HG02885 (cell line): ENCODE results near the gene SLC17A7.

Source experiments
- ATAC-seq: cut with Tn5 transposase; IDR thresholded peaks from one replicate; pipeline ENCODE4 v1.9.1; 2021; ENCODE audit warnings: mild to moderate bottlenecking; ENCODE audit not compliant: unreplicated experiment, poor library complexity

Gene SLC17A7

DNA sequence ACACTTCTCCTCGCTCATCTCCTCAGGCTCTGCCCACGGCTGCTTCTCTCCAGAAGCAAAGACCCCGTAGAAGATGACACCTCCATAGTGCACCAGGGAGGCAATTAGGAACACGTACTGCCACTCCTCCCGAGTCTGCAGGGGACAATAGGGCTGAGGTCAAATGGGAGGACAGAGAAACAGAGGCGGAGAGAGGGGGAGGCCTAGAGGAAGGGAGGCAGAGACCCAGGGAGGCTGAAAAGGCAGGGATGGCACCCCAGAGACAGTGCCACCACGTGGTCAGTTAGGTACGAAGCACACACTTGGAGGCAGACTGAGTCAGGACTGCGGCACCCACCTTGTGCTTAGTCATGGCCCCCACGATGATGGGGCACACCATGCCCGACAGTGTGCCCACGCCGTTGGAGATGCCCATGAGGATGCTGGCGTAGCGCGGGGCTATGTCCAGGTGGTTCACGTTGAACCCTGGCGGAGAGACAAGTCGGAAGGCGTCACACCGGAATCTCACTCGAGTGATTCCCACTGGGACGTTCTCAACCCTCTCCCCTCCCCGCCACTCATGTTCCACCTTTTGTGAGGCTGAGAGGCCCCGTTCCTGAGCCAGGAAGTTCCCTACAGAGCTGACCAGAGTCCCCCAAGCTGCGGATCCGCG is 10.5 kb downstream of the SLC17A7 start:
- ATAC-seq, result no peak

DNA sequence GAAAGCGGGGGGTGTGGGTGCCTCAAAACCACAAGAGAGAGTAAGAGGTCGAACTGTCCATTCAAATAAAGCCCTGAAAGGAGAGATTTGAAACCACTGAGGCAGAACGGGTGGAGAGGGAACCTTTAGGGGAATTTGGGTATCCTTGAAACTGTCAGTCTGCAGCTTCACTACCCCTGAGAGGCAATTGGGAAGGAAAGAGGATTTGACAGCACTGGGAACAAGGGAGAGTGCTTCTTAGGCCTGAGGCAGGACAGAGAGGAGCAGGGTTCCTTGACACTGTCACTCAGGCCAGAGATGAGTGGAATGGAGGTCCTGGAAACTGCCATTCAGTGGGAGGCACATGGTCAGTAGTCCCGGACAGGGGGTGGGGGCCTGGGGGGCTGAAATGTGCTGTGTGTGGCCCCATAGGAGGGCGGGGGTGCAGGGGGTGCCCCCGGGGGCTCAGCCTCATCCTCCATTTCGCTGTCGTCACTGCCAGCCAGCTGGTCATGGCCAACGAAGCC is 11.1 kb downstream of the SLC17A7 start:
- ATAC-seq, result no peak

DNA sequence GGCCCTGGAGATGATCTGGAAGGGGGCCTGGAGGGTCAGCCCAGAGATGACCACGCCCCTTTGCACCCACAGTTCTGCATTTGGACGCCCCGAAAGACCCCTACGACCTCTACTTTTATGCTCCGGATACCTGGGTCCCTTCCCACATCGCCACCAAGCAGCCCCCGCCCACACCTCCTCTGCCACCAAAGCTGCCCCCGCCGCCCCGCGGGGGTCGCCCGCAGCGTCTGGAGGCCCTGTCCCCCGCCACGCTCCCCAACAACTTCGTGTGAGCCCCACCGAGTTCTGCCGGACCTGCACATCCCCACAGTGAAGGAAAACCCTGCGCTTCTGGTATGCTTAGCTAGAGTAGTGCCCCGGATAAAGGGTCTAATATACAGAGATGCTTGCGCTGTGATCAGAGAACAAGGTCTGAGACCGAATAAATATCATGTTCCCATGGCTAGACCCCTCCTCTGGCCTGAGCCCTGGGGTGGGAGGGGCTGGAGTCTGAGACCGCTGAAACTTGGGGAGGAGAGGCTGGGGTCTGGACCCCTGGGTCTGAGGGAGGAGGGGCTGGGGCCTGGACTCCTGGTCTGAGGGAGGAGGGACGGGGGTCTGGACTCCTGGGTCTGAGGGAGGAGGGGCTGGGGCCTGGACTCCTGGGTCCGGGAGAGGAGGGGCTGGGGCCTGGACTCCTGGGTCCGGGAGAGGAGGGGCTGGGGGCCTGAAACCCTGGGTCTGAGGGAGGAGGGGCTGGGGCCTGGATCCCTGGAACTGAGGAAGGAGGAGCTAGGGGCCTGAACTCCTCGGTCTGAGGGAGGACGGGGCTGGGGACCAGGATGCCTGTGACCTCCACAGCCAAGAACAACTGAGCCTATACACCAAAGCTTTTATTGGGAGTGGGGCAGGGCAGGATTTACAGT is 12.5 kb downstream of the SLC17A7 start:
- ATAC-seq, result no peak

DNA sequence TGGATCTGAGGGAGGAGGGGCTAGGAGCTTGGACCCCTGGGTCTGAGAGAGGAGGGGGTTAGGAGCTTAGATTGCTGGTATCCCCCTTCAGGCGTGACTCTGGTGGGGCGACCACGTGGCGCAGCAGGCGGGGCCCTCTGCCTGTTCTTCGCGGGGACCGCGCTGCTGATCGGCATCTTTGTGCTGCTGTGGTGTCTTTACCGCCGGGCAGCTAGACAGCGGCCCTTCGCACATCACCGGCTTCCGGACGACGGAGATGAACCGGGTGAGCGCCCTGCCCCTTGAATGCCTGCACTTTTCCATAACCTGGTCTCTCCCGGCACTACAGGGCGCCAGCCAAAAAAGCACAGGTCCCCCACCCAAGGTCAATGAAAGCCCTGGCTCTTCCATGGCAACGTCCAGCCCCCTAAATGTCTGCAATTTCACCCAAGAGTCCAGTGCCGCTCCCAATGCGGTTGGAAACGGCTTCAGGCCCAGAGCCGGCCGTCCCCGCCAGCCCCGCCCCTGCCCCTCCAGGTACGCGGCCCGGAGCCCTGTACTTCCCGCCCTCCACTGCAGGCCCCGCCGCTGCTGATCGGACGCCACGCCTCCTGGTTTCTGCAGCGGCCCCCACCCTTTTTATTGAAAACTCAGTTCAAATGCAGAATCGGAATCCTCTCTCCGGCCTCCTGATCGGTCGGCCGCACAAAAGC is 13.3 kb downstream of the SLC17A7 start:
- ATAC-seq, result no peak

DNA sequence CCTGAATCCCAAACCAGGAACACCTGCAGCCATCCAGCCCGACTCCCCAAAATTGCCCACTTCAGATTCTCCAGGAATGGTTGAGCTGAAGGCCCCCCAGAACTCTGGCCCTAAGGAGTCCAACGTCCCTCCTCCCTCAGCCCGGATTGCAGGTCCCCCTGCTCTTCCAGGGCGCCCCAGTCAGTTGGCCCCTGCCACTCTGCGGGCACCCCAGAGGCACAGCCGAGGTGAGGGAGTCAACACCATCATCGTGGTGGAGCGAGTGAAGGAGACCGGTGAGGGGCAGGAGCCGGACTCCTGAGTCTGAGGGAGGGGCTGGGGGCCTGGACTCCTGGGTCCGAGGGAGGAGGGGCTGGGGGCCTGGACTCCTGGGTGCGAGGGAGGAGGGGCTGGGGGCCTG is 14.0 kb downstream of the SLC17A7 start:
- no peak for ATAC-seq

DNA sequence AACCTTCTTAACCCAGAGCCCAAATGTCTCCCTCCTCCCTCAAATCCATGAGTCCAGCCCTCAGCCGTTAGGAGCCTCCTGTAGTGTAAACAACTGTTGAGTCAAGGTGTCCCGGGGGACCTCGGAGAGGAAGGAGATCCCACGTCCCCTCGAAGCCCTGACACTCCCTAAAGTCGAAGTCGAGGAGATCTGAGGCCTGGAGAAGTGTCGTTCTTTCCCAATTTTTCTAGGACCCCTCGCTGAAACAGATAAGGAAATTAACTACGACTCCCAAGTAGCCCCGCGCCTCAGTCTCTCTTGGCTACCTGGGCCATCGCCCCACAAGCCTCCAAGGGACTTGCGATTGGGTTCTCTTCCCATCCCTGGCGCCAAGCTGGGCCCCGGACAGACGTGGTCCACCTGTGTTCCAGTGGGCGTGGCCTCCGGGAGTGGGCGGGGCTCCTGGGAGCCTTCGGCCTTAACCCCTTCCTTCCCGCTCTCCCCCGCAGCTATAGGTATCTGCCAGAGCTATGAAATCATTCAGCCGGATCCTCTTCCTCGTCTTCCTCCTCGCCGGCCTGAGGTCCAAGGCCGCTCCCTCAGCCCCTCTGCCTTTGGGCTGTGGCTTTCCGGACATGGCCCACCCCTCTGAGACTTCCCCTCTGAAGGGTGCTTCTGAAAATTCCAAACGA is 15.3 kb downstream of the SLC17A7 start:
- ATAC-seq, result no peak

DNA sequence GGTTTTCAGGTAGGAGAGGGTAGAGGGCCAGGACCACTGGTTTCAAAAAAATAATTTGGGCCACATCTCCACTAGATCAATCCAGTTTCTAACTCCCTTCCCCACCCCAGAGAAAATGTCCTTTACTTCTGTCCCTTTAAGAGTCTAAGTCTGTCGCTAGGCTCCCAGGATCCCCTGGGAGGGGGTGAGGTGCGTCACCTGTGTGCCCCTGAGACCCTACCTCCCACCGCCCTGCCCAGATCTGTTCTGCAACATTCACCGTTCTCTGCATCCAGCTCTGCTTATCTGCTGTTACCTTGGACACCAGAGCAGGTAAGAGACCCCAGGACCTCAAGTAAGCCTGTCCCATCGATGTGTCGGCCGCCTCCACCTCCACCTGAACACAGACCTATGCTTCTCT is 16.1 kb downstream of the SLC17A7 start, which contains the start of gene GFY:
TSS of gene GFY (plus strand) at position 211 of the 400 bp plus-strand sequence. CDS start 1,043 bp downstream, outside the sequence.
- no peak for ATAC-seq

DNA sequence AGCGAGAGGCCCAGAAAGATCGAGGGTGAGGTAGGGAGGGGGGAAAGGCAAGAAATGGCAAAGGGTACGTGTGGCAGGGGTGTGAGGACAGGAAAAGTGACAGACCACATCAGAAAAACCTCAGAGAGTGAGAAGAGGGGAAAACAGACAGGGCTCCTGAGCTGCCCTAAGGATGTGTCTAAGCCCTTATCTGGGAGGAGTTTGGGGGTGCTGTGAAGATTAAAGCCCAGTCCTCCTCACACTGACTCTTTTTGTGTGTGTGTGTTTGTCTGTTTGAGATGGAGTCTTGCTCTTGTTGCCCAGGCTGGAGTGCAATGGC is 17.4 kb downstream of the SLC17A7 start:
- ATAC-seq, result no peak

DNA sequence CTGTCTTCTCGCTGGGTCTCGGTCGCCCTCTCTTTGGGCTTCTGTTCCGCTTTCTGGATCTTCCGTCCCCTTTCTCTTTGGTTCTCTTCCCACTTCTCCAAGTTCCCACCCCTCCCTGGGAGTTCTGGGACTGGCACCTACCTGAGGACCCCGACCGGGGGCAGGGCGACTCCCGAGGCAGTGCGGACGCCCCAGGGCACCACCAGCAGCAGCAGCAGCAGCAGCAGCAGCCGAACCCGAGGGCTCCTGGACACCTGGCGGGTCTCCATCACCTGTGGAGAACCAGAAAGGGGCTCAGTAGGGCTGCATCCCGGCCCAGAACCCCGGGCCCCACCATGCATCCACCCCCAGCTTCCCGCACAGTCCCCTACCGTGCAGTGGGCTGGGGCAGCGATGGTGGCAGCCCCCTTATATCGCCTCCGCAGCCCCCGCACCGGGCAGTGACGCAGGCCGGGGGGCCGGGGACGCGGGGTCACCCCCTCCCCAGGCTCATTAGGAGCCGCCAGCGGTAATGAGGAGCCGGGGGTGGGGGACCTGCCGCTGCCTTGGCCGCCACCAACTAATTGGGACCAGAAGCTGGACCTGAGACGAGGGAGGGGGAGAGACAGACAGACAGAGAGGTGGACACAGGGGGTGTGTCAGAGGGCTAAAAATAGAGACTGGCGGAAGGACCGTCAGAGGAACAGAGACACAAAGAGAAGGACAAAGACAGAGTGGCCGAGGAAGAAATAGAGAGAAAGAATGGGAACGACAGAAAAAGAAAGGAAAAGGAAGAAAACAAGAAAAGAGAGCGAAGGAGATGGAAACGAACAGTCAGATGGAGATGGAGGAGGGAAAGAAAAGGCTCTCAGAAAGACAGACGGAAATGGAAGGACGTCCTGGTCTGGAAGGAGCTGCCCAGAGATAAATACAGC is 18.0 kb downstream of the SLC17A7 start, which contains the start of gene PTH2:
TSS of gene PTH2 (minus strand) at position 371 of the 914 bp plus-strand sequence. CDS start at position 269, 102 bp downstream.
- no peak for ATAC-seq

DNA sequence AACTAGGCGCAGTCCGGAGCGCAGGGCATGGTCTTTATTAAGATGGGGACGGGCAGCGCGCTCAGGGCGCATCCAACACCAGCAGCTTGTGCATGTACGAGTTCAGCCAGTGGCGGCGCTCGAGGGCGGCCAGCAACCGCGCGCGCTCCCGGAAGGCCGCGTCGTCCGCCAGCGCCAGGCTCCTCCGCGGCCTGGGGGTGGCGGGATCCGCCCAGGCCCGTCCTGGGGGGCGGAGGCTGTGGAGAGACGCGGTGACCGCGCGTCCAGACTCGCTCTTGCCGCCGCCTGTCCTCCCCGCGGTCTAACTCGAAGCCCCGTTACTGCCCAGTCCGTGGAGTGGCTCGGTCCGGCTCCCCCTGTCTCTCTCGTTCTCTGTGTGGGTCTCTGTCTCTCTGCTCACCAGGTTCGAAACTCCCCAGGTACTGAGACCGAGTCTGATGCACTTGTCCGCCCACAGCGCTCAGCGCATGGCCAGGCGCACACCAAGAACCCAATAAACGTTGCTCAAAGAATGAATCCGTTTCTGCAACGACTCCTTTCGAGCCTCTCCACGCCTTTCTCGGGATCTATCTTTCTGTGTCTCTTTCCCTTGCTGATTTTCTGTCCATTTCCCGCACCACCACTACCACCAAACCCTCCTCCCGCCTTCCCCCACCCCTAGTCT is 18.8 kb downstream of the SLC17A7 start:
- no peak for ATAC-seq

DNA sequence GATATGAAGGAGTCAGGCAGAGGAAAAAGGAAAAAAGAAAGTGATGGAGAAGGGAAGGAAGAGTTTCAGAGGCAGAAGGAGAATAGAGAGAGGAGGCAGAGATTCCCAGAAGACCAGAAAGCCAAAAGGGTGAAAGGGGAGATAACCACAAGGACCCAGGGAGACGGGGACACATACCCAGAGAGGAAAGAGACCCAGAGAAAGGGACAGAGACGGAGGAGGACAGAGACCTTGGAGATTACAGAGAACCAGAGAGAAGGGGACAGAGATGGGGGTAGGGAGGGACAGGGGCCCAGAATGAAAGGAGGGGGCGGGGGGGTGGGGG is 19.5 kb downstream of the SLC17A7 start:
- no peak for ATAC-seq

DNA sequence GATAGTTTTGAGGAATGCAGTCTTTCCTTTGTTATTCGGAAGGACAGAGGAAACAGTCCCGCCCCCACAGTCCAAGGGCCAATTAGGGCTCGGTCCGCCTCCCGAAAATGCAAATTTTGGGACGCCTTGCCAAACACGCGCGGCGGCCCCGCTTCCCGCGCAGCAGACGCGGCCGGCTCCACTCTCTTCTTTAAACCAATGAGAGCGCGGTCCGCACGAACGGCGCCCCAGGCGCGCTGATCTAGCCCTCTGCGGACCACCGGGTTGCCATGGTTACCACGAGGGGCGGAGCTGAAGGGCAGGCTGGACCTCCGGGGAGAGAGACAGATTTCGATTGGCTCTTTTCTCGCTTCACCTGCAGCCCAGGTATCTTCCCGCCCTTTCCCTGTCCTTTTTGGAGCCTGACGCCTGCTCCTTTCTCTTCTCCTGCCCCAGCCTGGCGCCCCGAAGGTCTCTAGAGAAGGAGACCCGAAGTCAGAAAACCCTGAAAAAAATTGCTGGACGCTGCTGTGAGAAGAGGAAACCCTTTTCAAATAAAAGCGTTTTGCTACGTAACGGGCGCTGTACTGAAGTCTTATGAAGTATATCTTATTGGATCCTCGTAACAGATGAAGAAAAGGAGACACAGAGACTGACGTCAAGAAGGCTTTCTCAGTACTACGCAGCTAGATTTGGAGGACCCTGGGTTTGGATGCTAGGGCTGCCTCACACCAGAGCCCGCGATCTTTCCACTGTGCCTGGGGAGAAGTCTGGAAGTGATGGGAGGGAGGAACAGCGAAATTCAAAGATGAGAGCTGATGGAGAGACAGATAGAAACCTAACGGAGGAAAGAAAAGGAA is 20.1 kb downstream of the SLC17A7 start:
- ATAC-seq, result no peak

DNA sequence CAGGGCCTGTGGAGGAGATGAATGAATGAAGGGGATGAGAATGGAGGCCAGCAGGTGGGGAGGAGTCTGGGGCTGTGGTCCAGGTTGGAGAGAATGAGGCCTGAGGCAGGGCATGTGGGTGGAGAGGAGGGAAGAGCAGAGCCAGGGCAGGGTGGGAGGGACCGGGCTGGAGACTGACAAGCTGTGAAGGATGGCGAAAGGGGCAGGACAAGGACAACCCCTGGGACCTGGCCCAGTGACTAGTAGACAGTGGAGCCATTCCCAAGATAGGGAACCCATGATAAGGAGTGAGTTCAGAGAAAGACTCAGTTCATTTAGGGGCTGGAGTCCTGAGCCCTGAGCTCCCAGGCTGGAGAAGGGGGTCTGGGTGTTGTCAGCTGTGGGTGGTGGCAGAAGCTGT is 21.1 kb downstream of the SLC17A7 start:
- no peak for ATAC-seq

DNA sequence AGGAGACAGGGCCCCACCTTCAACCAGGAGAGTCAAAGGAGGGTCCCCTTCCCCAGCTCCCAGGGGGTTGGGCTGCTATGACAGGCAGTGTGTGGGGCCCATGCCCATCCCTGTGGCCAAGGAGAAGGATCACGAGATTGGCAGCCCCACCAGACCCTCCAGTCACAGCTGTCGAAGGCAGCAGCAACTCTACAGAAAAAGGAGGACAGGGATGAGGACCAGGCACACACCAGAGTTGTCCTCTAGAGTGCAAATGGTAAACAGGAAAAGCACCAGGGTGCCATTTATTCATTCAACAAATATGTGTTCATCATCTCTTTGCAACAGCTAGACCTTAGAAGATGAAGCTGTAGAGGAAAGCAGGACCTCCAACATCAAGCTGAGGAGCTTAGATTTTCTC is 22.2 kb downstream of the SLC17A7 start:
- ATAC-seq, result no peak

DNA sequence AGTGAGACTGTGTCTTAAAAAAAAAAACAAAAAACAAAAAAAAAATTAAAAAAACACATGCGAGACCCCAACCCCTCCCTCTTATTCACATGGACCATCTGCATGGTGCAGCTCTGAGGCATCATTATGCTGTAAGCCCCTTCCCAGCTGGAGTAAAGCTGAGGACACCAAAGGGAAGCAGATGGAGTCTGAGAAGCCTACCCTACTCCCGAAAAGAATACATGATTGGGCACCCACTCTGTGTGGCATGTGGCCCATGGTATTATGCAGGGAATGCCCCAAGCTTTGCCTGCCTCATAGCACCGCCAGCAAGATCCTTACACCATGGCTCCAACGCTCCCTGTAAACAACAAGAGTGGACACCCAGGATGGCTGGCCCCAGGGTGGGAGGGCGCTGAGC is 22.8 kb downstream of the SLC17A7 start:
- no peak for ATAC-seq

DNA sequence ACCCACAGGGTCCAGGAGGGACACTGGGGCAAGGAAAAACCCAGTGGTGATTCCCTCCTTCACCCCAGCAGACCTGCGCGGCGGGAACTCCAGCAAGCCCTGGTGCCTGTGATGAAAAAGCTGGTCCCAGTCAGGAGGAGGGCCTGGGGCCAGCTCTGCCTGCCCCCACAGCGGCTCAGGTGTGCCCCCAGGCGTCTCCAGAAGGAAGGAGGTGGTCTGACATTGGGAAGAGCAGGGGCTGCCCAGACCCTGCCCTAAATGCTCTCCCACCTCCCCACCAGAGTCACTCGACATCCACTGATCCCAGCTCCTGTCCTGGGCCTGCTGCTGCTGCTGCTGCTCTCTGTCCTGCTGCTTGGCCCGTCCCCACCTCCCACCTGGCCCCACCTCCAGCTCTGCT is 24.2 kb downstream of the SLC17A7 start:
- no peak for ATAC-seq

DNA sequence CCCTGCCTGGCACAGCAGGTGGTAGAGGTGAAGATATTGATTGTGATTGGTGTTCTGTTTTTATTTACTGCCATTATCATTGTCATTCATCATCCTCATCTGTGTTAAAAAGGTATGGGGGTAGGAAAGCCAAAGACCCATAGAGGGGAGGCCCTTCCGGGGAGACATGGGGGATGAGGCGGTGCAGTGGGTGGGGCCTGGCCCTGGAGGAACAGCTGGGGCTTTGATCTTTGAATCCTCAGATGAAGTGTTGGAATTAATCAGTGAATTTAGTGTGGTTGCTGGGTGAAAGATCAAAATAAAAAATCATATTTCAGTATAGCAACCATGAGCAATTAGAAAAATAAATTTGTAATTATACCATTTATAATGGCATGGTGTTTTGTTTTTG is 25.5 kb downstream of the SLC17A7 start:
- ATAC-seq, result no peak
